BLaER1 (cell line): Measurements from ENCODE around the gene KCTD11.
"Not testable (repeated sequence)": the region's sequence is repeated elsewhere in the genome, so short reads cannot be mapped to it uniquely, and the experiment has no call there.

Source experiments
- H3K27ac ChIP-seq: shearing (Covaris generic); formaldehyde crosslinking; 2 replicates; pipeline ENCODE4 v1.8.1; 2022
- H3K27me3 ChIP-seq: shearing (Covaris generic); formaldehyde crosslinking; 2 replicates; pipeline ENCODE4 v1.8.1; 2022
- H3K36me3 ChIP-seq: shearing (Covaris generic); formaldehyde crosslinking; 2 replicates; pipeline ENCODE4 v1.8.1; 2022
- H3K4me1 ChIP-seq: shearing (Covaris generic); formaldehyde crosslinking; 2 replicates; pipeline ENCODE4 v1.8.1; 2022
- H3K4me2 ChIP-seq: shearing (Covaris generic); formaldehyde crosslinking; 2 replicates; pipeline ENCODE4 v1.8.1; 2022
- H3K4me3 ChIP-seq: shearing (Covaris generic); formaldehyde crosslinking; 2 replicates; pipeline ENCODE4 v1.8.1; 2022
- H3K9ac ChIP-seq: shearing (Covaris generic); formaldehyde crosslinking; 2 replicates; pipeline ENCODE4 v1.8.1; 2022
- H3K9me3 ChIP-seq: shearing (Covaris generic); formaldehyde crosslinking; 2 replicates; pipeline ENCODE4 v1.8.1; 2022
- H4K20me1 ChIP-seq: shearing (Covaris generic); formaldehyde crosslinking; 2 replicates; pipeline ENCODE4 v1.8.1; 2022
- Cebpa-rat ChIP-seq: shearing (Covaris generic); IDR thresholded peaks from 2 replicates; pipeline ENCODE4 v1.8.1; 2022

Gene KCTD11

GRCh38 chr17:7329374-7329996 lies 22.5 kb upstream of the KCTD11 start:
- H4K20me1 ChIP-seq, result peaks cover 2% of the 10 kb centered on the region; the same call in 1 of the 2 replicates
- H3K36me3 ChIP-seq, result peaks cover 25% of the 10 kb centered on the region
- H3K9ac ChIP-seq, result peak overlapping the region; percentile 88
- peak overlapping the region; percentile 85 for H3K4me2 ChIP-seq
- TF ChIP-seq Cebpa-rat, result no peak
- H3K9me3 ChIP-seq, result no peaks in the 10 kb centered on the region
- peaks cover 53% of the 10 kb centered on the region for H3K4me1 ChIP-seq
- H3K27ac ChIP-seq, result peak overlapping the region; percentile 65
- no peaks in the 10 kb centered on the region for H3K27me3 ChIP-seq
- H3K4me3 ChIP-seq, result peak overlapping the region; percentile 85

GRCh38 chr17:7329997-7330637 lies 21.8 kb upstream of the KCTD11 start:
- Histone ChIP-seq H3K4me2 (peak overlapping the region; percentile 85), H4K20me1 (no peaks in the 10 kb centered on the region), H3K9me3 (no peaks in the 10 kb centered on the region), H3K27me3 (no peaks in the 10 kb centered on the region), H3K9ac (peak overlapping the region; percentile 88), H3K4me3 (peak overlapping the region; percentile 85), H3K36me3 (peaks cover 20% of the 10 kb centered on the region), H3K27ac (peak overlapping the region; percentile 65), H3K4me1 (peaks cover 60% of the 10 kb centered on the region)
- no peak for TF ChIP-seq Cebpa-rat

GRCh38 chr17:7330638-7331015 lies 21.3 kb upstream of the KCTD11 start:
- Histone ChIP-seq H3K4me3 (peak overlapping the region; percentile 85), H3K27me3 (no peaks in the 10 kb centered on the region), H4K20me1 (no peaks in the 10 kb centered on the region), H3K27ac (peak overlapping the region; percentile 65), H3K9ac (peak overlapping the region; percentile 88), H3K4me2 (peak overlapping the region; percentile 85), H3K9me3 (no peaks in the 10 kb centered on the region), H3K36me3 (peaks cover 14% of the 10 kb centered on the region), H3K4me1 (peaks cover 65% of the 10 kb centered on the region)
- no peak for TF ChIP-seq Cebpa-rat

GRCh38 chr17:7332111-7332510 lies 19.9 kb upstream of the KCTD11 start:
- Histone ChIP-seq H3K9ac (0 out of 2 replicates have a peak overlapping the region, but pooled peaks have one; percentile 45), H3K4me2 (peak overlapping the region; percentile 60)

GRCh38 chr17:7332600-7333069 lies 19.3 kb upstream of the KCTD11 start:
- not testable (repeated sequence) for H3K27me3 ChIP-seq, H3K9me3 ChIP-seq, H4K20me1 ChIP-seq, H3K4me3 ChIP-seq, H3K36me3 ChIP-seq
- peak overlapping the region; percentile 45; the same call in 1 of the 2 replicates for H3K27ac ChIP-seq
- peak overlapping the region; percentile 60 for H3K4me2 ChIP-seq
- peaks cover 83% of the 10 kb centered on the region for H3K4me1 ChIP-seq
- H3K9ac ChIP-seq, result 0 out of 2 replicates have a peak overlapping the region, but pooled peaks have one; percentile 45

More at GRCh38 chr17:7332111-7332510, 19.9 kb upstream of the KCTD11 start:
- Histone ChIP-seq H3K36me3 (no peaks in the 10 kb centered on the region), H3K4me1 (peaks cover 80% of the 10 kb centered on the region), H3K27me3 (no peaks in the 10 kb centered on the region), H3K4me3 (no peak overlapping the region), H3K9me3 (no peaks in the 10 kb centered on the region), H3K27ac (peak overlapping the region; percentile 45; the same call in 1 of the 2 replicates), H4K20me1 (no peaks in the 10 kb centered on the region)
- TF ChIP-seq Cebpa-rat, result no peak

GRCh38 chr17:7334938-7335538 lies 16.9 kb upstream of the KCTD11 start:
- Histone ChIP-seq H3K27me3 (no peaks in the 10 kb centered on the region), H3K4me2 (peak overlapping the region; percentile 98), H3K4me1 (peaks cover 96% of the 10 kb centered on the region), H4K20me1 (no peaks in the 10 kb centered on the region), H3K4me3 (no peak overlapping the region; the same call in 1 of the 2 replicates), H3K36me3 (peaks cover 11% of the 10 kb centered on the region; the same call in 1 of the 2 replicates), H3K27ac (peak overlapping the region; percentile 85), H3K9me3 (no peaks in the 10 kb centered on the region), H3K9ac (peak overlapping the region; percentile 75; the same call in 1 of the 2 replicates)
- no peak for TF ChIP-seq Cebpa-rat

- peak overlapping the region; percentile 85 for H3K27ac ChIP-seq
- H3K9me3 ChIP-seq, H3K27me3 ChIP-seq, H4K20me1 ChIP-seq: not testable (repeated sequence)
- H3K4me1 ChIP-seq, result peaks cover 91% of the 10 kb centered on the region
- peaks cover 13% of the 10 kb centered on the region; the same call in 1 of the 2 replicates for H3K36me3 ChIP-seq
- H3K4me3 ChIP-seq, result peak overlapping the region; percentile 68
- peak overlapping the region; percentile 75; the same call in 1 of the 2 replicates for H3K9ac ChIP-seq
- H3K4me2 ChIP-seq, result peak overlapping the region; percentile 98
Measured at GRCh38 chr17:7335765-7336164, 16.2 kb upstream of the KCTD11 start.

GRCh38 chr17:7336240-7337175 lies 15.5 kb upstream of the KCTD11 start, which contains the start of gene ACAP1:
ACAP1 (plus strand) TSS chr17:7336529; CDS start chr17:7336735, 206 bp downstream.
- Histone ChIP-seq H3K4me3 (peak within 1 kb of the TSS; percentile 68), H3K27me3 (no peaks in the 10 kb centered on the region), H3K4me2 (peak within 1 kb of the TSS; percentile 98), H3K4me1 (peaks cover 84% of the 10 kb centered on the region), H3K9ac (peak within 1 kb of the TSS; percentile 75), H4K20me1 (no peaks in the 10 kb centered on the region), H3K27ac (peak within 1 kb of the TSS; percentile 85), H3K36me3 (peaks cover 21% of the 10 kb centered on the region), H3K9me3 (no peaks in the 10 kb centered on the region)
- TF ChIP-seq Cebpa-rat, result no peak

GRCh38 chr17:7337600-7337999 lies 14.4 kb upstream of the KCTD11 start:
- H3K4me2 ChIP-seq, result peak overlapping the region; percentile 98
- H3K9ac ChIP-seq, result peak overlapping the region; percentile 75; the same call in 1 of the 2 replicates
- H4K20me1 ChIP-seq, H3K9me3 ChIP-seq, H3K27me3 ChIP-seq: not testable (repeated sequence)
- peaks cover 73% of the 10 kb centered on the region for H3K4me1 ChIP-seq
- peak overlapping the region; percentile 85 for H3K27ac ChIP-seq
- peaks cover 32% of the 10 kb centered on the region for H3K36me3 ChIP-seq
- peak overlapping the region; percentile 68 for H3K4me3 ChIP-seq
